Lower leg skin (tissue), 4 donors: ENCODE results near the gene PARN. TPM values are rescaled to one million over a fixed set of nuclear protein-coding genes. Genes with fewer than 3 reads are reported as not detected.
A peak's percentile ranks its signal among the peaks of the same experiment; 100 is the strongest.

Source experiments
- DNase-seq, 2 donors: peaks; one replicate each; pipeline ENCODE4 v3.0.0-alpha.2; 2019; ENCODE audit warnings: low spot score in 2 of 2
- H3K4me3 ChIP-seq: fragments of 200-600 bp; sonication (generic); 2 replicates; pipeline ENCODE4 v1.5.1; 2017; ENCODE audit warnings: mild to moderate bottlenecking, low read depth; ENCODE audit not compliant: poor library complexity, severe bottlenecking
- CTCF ChIP-seq, 3 donors: fragments of 450-650 bp; IDR thresholded peaks; one replicate each; pipeline ENCODE4 v1.5.1; 2016; ENCODE audit warnings: antibody characterized with exemption in 3 of 3, mild to moderate bottlenecking in 3 of 3, moderate library complexity in 2 of 3
- POLR2A ChIP-seq, 2 donors: fragments of 450-650 bp; IDR thresholded peaks; one replicate each; pipeline ENCODE4 v1.6.1; 2016 to 2017; ENCODE audit warnings: antibody characterized with exemption in 2 of 2, mild to moderate bottlenecking in 1 of 2, moderate library complexity in 1 of 2
- WGBS, 2 donors: methylation state at CpG; one replicate each; pipeline ENCODE4 v1.1.5; 2018; 5-methylcytosine and 5-hydroxymethylcytosine counted together
- intact Hi-C: fragments of 100-400 bp; cut with DNase I; formaldehyde crosslinking; loops from one replicate; pipeline ENCODE4 v1.15.0; 2023; ENCODE audit warnings: low total_unique reads
- total RNA-seq, 4 donors: library from RNA; depleted of rRNA; stranded (reverse); fragments of >200 nt; gene quantifications; one replicate each; pipeline ENCODE4 v1.1.0, GENCODE V29; 2016

PARN gene
- total RNA-seq, 4 donors from 2014 or later: 23.4 to 28.7 (median 25.4) TPM

GRCh38 chr16:14562691-14563491 is 67.2 kb downstream of the PARN start:
- H3K4me3 ChIP-seq: no peak overlapping the region
- DNase-seq: peak in 1 of 2 donors; percentile 55
- intact Hi-C loops: no loop called here
- WGBS, 2 donors: 41 to 45% methylated on average over 8 of the region's 8 CpGs
- no peak for TF ChIP-seq CTCF (IDR thresholded peaks at IDR 0.05)
- no peak for TF ChIP-seq POLR2A (IDR thresholded peaks at IDR 0.05)

- H3K4me3 ChIP-seq: no peak overlapping the region
- no peak for TF ChIP-seq CTCF (IDR thresholded peaks at IDR 0.05)
- TF ChIP-seq POLR2A (IDR thresholded peaks at IDR 0.05): no peak
- 91 to 94% methylated on average over 7 of the region's 7 CpGs for WGBS, 2 donors
- intact Hi-C loops: no loop called here
- DNase-seq: no peak
These were observed 69.5 kb downstream of the PARN start for GRCh38 chr16:14560523-14560922.

GRCh38 chr16:14559809-14560241 is 70.2 kb downstream of the PARN start:
- DNase-seq: no peak
- intact Hi-C loops: no loop called here
- 66 to 76% methylated on average over 8 of the region's 8 CpGs for WGBS, 2 donors
- TF ChIP-seq CTCF (IDR thresholded peaks at IDR 0.05): no peak
- no peak for TF ChIP-seq POLR2A (IDR thresholded peaks at IDR 0.05)
- no peak overlapping the region for H3K4me3 ChIP-seq

- intact Hi-C loops: no loop called here
- TF ChIP-seq POLR2A (IDR thresholded peaks at IDR 0.05): no peak
- no peak for TF ChIP-seq CTCF (IDR thresholded peaks at IDR 0.05)
- WGBS, 2 donors: 75 to 81% methylated on average over 4 of the region's 4 CpGs
- no peak overlapping the region for H3K4me3 ChIP-seq
- no peak for DNase-seq
These were observed 76.6 kb downstream of the PARN start for GRCh38 chr16:14553447-14553846.

GRCh38 chr16:14549789-14550153 is 80.3 kb downstream of the PARN start:
- WGBS, 2 donors: 93 to 98% methylated on average over 5 of the region's 5 CpGs
- intact Hi-C loops: no loop called here
- no peak for DNase-seq
- H3K4me3 ChIP-seq: no peak overlapping the region
- no peak for TF ChIP-seq CTCF (IDR thresholded peaks at IDR 0.05)
- no peak for TF ChIP-seq POLR2A (IDR thresholded peaks at IDR 0.05)
